MM.1S (cell line): ENCODE measurements around the gene PIK3R2.

ENCODE experiments used
- CTCF ChIP-seq: fragments of 300-600 bp; sonication (generic); IDR thresholded peaks from 2 replicates; pipeline ENCODE4 v1.5.1; 2016; ENCODE audit warnings: antibody characterized with exemption, low read length, mixed read lengths
- EZH2phosphoT487 ChIP-seq: fragments of 300-600 bp; sonication (generic); IDR thresholded peaks from 2 replicates; pipeline ENCODE4 v1.6.1; 2018; ENCODE audit warnings: antibody characterized with exemption, low read length

GRCh38 chr19:18123819-18124218 lies 29.1 kb upstream of the PIK3R2 start:
- no peak for TF ChIP-seq CTCF
- TF ChIP-seq EZH2phosphoT487: no peak
